NCI-H446 (cell line): ENCODE data around the gene FFAR3.

Experiments
- DNase-seq, 2 experiments: peaks; one replicate each; lab custom pipeline; 2025; lab: John Stamatoyannopoulos, UW

FFAR3 gene

GRCh38 chr19:35403116-35403760 is 45.0 kb downstream of the FFAR3 start:
- DNase-seq: no peak

GRCh38 chr19:35404879-35405622 is 46.8 kb downstream of the FFAR3 start:
- DNase-seq: no peak

- no peak for DNase-seq
Observed at GRCh38 chr19:35407619-35408018, 49.4 kb downstream of the FFAR3 start.

- no peak for DNase-seq
Observed at GRCh38 chr19:35408284-35409171, 50.3 kb downstream of the FFAR3 start.

- no peak for DNase-seq
Observed at GRCh38 chr19:35409191-35409590, 50.9 kb downstream of the FFAR3 start.
